K562 (cell line): ENCODE data around the gene SLC26A1. TPM values are rescaled to one million over a fixed set of nuclear protein-coding genes. Genes with fewer than 3 reads are reported as not detected.

Experiments used
- MGA ChIP-seq: fragments of 450-650 bp; IDR thresholded peaks from 2 replicates; pipeline ENCODE4 v1.6.1; 2016; ENCODE audit warnings: mild to moderate bottlenecking, moderate library complexity
- SMAD4 ChIP-seq: fragments of 250-450 bp; sonication (Bioruptor Pico); conservative IDR thresholded peaks from 2 replicates; pipeline ENCODE4 v1.8.0; 2021; ENCODE audit warnings: inconsistent platforms, mild to moderate bottlenecking, moderate library complexity
- XRCC3 ChIP-seq: fragments of 450-650 bp; IDR thresholded peaks from 2 replicates; pipeline ENCODE4 v1.6.1; 2017; ENCODE audit warnings: mild to moderate bottlenecking, moderate library complexity
- ZBTB33 ChIP-seq: sonication (generic); formaldehyde crosslinking; IDR thresholded peaks from 2 replicates; pipeline ENCODE4 v1.8.1; 2023; ENCODE audit warnings: mild to moderate bottlenecking, missing genetic modification reagents
- ZNF639 ChIP-seq, 2 experiments: fragments of 200-800 bp in 1 of 2; sonication (Bioruptor generic) in 1 of 2; sonication (generic) in 1 of 2; formaldehyde crosslinking in 1 of 2; IDR thresholded peaks in 1 of 2; conservative IDR thresholded peaks in 1 of 2; 2 replicates each; pipeline versions ENCODE4 v1.5.0 to v1.6.1; 2016 to 2020; ENCODE audit warnings: missing compliant biosample characterization in 1 of 2, missing genetic modification characterization in 1 of 2, missing genetic modification reagents in 1 of 2
- ZNF75A ChIP-seq: fragments of 450-650 bp; formaldehyde crosslinking; IDR thresholded peaks from 2 replicates; pipeline ENCODE4 v1.4.0; 2020; ENCODE audit warnings: mild to moderate bottlenecking
- polyA plus RNA-seq, 8 experiments: library from polyadenylated mRNA; depleted of rRNA in 4 of 8; stranded (reverse) in 5 of 8; unstranded in 3 of 8; fragments of >200 nt; fragmentation: Nextera tagmentation in 2 of 8; fragmentation: Illumina TruSeq in 1 of 8; extraction: Ambion mirVana in 2 of 8; extraction: Trizol in 1 of 8; gene quantifications; 2 replicates each; pipeline versions ENCODE4 v1.2.1 to v1.2.3, GENCODE V29; 2011 to 2014; ENCODE audit warnings: inconsistent platforms in 1 of 8, missing spikeins in 1 of 8
- total RNA-seq, 7 experiments: library from RNA; depleted of rRNA in 6 of 7; stranded (reverse); fragments of >200 nt in 6 of 7; fragmentation: Illumina TruSeq in 2 of 7; extraction: Trizol in 2 of 7; gene quantifications; 2 replicates each; pipeline versions ENCODE4 v1.2.1 to v1.2.3, GENCODE V29; 2011 to 2021; ENCODE audit warnings: low replicate concordance in 1 of 7
- TF ChIP-seq, protein P1 (sequence below), 2 experiments: fragments of 450-650 bp; conservative IDR thresholded peaks; 2 replicates each; pipeline ENCODE4 v1.6.1; 2017; ENCODE audit warnings: mild to moderate bottlenecking in 2 of 2, moderate library complexity in 2 of 2

Gene SLC26A1
- total and polyA plus RNA-seq, 9 of the 15 experiments (the other 6 are each of a cell fraction or from before 2014, with no cell fraction given) = 0.11 to 4.2 (median 0.95) TPM

DNA sequence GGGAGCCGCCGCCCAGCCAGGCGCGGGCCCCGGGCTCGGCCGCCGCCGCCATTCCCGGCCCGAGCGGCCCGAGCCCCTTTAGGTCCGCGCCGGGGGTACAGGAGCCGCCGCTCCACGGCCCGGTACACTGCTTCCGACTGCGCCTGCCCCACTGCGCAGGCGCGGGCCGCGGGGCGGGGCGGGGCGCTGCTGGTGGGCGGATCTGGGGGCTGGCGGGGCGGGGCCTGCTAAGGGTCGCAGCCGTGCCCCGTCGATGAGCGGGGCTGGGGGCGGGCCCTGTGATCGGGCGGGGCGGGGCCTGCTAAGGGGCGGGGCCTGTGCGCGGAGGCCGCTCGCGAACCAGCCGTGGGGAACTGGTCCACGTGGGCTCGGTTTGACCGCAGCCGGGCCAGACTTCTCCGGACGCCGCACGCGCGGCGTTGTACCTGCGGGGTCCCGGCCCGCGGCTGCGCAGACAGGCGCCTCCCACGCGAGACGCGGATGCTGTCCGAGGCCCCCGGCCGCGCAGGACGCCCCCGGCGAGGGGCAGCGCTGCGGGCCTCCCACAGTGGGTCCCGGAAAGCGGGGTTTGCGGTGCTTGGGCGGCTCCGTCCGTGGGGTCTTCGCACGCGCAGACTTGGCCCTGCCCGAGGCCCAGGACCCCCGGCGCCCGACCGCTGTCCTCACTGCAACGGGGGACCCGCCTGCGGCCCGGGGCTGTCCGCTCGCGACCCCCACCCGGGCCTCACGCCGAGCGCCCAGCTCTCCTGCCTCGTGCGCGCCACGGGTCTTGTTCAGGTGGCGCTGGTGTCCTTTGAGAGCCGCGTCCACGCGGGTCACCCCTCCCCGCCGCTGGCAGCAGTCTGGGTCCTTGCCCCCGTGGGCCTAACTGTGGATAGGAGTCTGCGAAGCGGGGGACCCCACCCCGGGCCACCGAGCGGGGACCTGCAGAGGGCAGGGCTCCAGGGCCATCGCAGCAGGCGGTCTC lies 19.5 kb downstream of the SLC26A1 start, which contains the start of gene DGKQ (continued):
- no peak for TF ChIP-seq ZNF75A (CRISPR knock-in tag)
- TF ChIP-seq, protein P1, sequence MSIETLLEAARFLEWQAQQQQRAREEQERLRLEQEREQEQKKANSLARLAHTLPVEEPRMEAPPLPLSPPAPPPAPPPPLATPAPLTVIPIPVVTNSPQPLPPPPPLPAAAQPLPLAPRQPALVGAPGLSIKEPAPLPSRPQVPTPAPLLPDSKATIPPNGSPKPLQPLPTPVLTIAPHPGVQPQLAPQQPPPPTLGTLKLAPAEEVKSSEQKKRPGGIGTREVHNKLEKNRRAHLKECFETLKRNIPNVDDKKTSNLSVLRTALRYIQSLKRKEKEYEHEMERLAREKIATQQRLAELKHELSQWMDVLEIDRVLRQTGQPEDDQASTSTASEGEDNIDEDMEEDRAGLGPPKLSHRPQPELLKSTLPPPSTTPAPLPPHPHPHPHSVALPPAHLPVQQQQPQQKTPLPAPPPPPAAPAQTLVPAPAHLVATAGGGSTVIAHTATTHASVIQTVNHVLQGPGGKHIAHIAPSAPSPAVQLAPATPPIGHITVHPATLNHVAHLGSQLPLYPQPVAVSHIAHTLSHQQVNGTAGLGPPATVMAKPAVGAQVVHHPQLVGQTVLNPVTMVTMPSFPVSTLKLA (conservative IDR thresholded peaks at IDR 0.05) = peak in 1 of 2 experiments; percentile 55; a peak in 2 of 4 replicates
- TF ChIP-seq XRCC3 = no peak
- TF ChIP-seq ZNF639 (CRISPR knock-in tag; conservative IDR thresholded peaks at IDR 0.05 in 1 of 2, IDR thresholded peaks at IDR 0.05 in 1 of 2) = 0 out of 4 replicates have a peak, but pooled peaks of 1 of the 2 experiments have one; percentile 28
- TF ChIP-seq ZBTB33 = peak; percentile 99
- TF ChIP-seq MGA = no peak
- peak; percentile 61; the same call in 1 of the 2 replicates for TF ChIP-seq SMAD4 (CRISPR knock-in tag)
